ENCODE data around the gene C1orf53. TPM values are rescaled to one million over a fixed set of nuclear protein-coding genes. Genes with fewer than 3 reads are reported as not detected.

C1orf53 gene
- total and polyA plus RNA-seq, 2 experiments from 2014 or later: 2.7 to 3.8 TPM

GRCh38 chr1:197862671-197863070 is 39.8 kb upstream of the C1orf53 start:
- Histone ChIP-seq H3K4me1 (ENCODE audit: insufficient read depth) (peaks cover 11% of the 10 kb centered on the region; the same call in 1 of the 2 replicates), H3K4me3 (no peak overlapping the region), H3K9me2 (ENCODE audit: insufficient read depth) (no peaks in the 10 kb centered on the region), H2AFZ (no peak overlapping the region), H3K36me3 (ENCODE audit: insufficient read depth) (no peaks in the 10 kb centered on the region), H4K20me1 (replicated peaks; ENCODE audit: insufficient read depth) (no peaks in the 10 kb centered on the region), H3K79me2 (replicated peaks; ENCODE audit: insufficient read depth) (no peaks in the 10 kb centered on the region), H3K27ac (ENCODE audit: low read depth) (no peak overlapping the region), H3F3A (replicated peaks; ENCODE audit: low read depth) (no peaks in the 10 kb centered on the region), H3K27me3 (ENCODE audit: insufficient read depth) (no peaks in the 10 kb centered on the region), H3K4me2 (no peak overlapping the region)
- H3K4me1 Mint-ChIP-seq: peaks cover 11% of the 10 kb centered on the region; the same call in 2 of the 3 replicates
- no peak overlapping the region for H3K27ac Mint-ChIP-seq
- H3K36me3 Mint-ChIP-seq (ENCODE audit: low read depth): no peaks in the 10 kb centered on the region
- no peak for DNase-seq (ENCODE audit: low spot score)
- ATAC-seq: no peak
- H3K9me3 Mint-ChIP-seq: no peaks in the 10 kb centered on the region
- TF ChIP-seq REST (IDR thresholded peaks at IDR 0.05; ENCODE audit: unreplicated experiment) (no peak), ETS1 (IDR thresholded peaks at IDR 0.05) (no peak), ZNF462 (CRISPR knock-in tag; IDR thresholded peaks at IDR 0.05) (no peak), EZH2 (IDR thresholded peaks at IDR 0.05; ENCODE audit: low read depth, unreplicated experiment) (no peak), CTCF (conservative IDR thresholded peaks at IDR 0.05; ENCODE audit: low read depth in 2 of 2) (no peak)
- no peak overlapping the region for H3K4me3 Mint-ChIP-seq
- H3K27me3 Mint-ChIP-seq (ENCODE audit: insufficient read depth, low read depth, poor library complexity): peaks cover 2% of the 10 kb centered on the region
